Measurements from ENCODE around the gene COQ4. TPM values are rescaled to one million over a fixed set of nuclear protein-coding genes. Genes with fewer than 3 reads are reported as not detected.

Gene COQ4
- total RNA-seq, 2 donors from 2014 or later = 40.8 to 59.5 TPM

DNA sequence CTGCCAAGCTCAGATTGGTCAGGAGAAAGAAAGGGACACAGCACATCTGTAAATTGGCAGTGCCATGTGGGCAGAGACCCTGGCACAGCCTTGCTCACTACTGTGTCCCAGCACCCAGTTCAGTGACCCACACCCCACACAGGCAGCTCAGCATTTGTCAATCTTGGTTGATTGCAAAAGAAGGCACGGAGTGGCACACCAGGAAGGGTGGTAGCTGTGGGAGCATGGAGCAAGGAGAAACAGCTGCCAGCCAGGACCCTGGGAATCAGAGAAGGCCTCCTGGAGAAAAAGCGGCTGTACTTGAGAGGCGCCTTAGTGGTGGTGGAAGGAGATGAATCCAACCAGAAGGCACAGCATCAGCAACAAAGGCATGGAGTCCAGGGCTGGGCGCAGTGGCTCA lies 21.2 kb downstream of the COQ4 start:
- no peaks in the 10 kb centered on the region for H3K27me3 ChIP-seq
- peaks cover 13% of the 10 kb centered on the region for H3K36me3 ChIP-seq
- DNase-seq = no peak
- no peaks in the 10 kb centered on the region for H3K9me3 ChIP-seq
- H3K9ac ChIP-seq (ENCODE audit: low read depth in 2 of 2, low read length in 2 of 2) = no peak overlapping the region
- H3K4me1 ChIP-seq = no peaks in the 10 kb centered on the region
- TF ChIP-seq CTCF (IDR thresholded peaks at IDR 0.05) = no peak
- no peak overlapping the region for H3K4me3 ChIP-seq
- no peak overlapping the region for H3K27ac ChIP-seq
- intact Hi-C loops (cut with DNase I) = loop anchor here (5.0 to 10.0 kb wide), 2 partner anchors 47 to 159 kb away; no protein-coding TSS in a partner anchor

- Histone ChIP-seq H3K27me3 (no peaks in the 10 kb centered on the region), H3K4me1 (no peaks in the 10 kb centered on the region), H3K4me3 (no peak overlapping the region), H3K36me3 (peaks cover 13% of the 10 kb centered on the region), H3K9me3 (no peaks in the 10 kb centered on the region), H3K27ac (no peak overlapping the region), H3K9ac (ENCODE audit: low read depth in 2 of 2, low read length in 2 of 2) (no peak overlapping the region)
- DNase-seq = no peak
- intact Hi-C loops (cut with DNase I) = loop anchor here (5.0 to 10.0 kb wide), 2 partner anchors 48 to 160 kb away; no protein-coding TSS in a partner anchor
- TF ChIP-seq CTCF (IDR thresholded peaks at IDR 0.05) = no peak
Observed at GRCh38 chr9:128344931-128345605, 22.4 kb downstream of the COQ4 start.

DNA sequence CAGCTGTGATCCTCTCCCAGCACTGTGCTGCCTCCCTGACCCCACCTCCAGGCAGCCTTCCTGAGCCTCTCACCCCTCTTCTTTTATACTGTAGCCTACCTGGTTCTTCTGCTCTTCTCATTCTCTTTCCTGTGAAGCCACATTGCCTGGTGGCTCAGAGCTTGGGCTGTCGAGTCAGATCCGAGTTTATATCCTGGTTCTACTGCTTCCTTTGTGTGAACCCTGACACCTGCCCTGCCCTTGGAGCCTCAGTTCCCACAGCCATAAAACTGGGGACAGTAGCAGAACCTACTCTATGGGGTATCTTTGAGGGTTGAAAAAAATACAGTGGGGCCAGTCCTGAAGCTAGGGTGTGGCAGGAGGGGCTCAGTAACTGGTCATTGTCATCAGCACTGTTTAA lies 26.5 kb downstream of the COQ4 start:
- peaks cover 13% of the 10 kb centered on the region for H3K36me3 ChIP-seq
- no peaks in the 10 kb centered on the region for H3K4me1 ChIP-seq
- no peak overlapping the region for H3K27ac ChIP-seq
- H3K27me3 ChIP-seq = no peaks in the 10 kb centered on the region
- no peak overlapping the region for H3K9ac ChIP-seq (ENCODE audit: low read depth in 2 of 2, low read length in 2 of 2)
- no peak for TF ChIP-seq CTCF (IDR thresholded peaks at IDR 0.05)
- intact Hi-C loops (cut with DNase I) = loop anchor here (10.0 kb wide), 1 partner anchor 164 kb away; no protein-coding TSS in a partner anchor
- H3K9me3 ChIP-seq = no peaks in the 10 kb centered on the region
- H3K4me3 ChIP-seq = no peak overlapping the region
- no peak for DNase-seq

- H3K27me3 ChIP-seq = no peaks in the 10 kb centered on the region
- peaks cover 13% of the 10 kb centered on the region for H3K36me3 ChIP-seq
- no peak overlapping the region for H3K4me3 ChIP-seq
- H3K9me3 ChIP-seq = no peaks in the 10 kb centered on the region
- TF ChIP-seq CTCF (IDR thresholded peaks at IDR 0.05) = no peak
- H3K9ac ChIP-seq (ENCODE audit: low read depth in 2 of 2, low read length in 2 of 2) = no peak overlapping the region
- intact Hi-C loops (cut with DNase I) = loop anchor here (10.0 kb wide), 1 partner anchor 165 kb away; no protein-coding TSS in a partner anchor
- DNase-seq = no peak
- H3K4me1 ChIP-seq = no peaks in the 10 kb centered on the region
- no peak overlapping the region for H3K27ac ChIP-seq
Observed at GRCh38 chr9:128349772-128350171, 27.1 kb downstream of the COQ4 start.

GRCh38 chr9:128355451-128355850 lies 32.8 kb downstream of the COQ4 start:
- no peak overlapping the region for H3K27ac ChIP-seq
- H3K27me3 ChIP-seq = no peaks in the 10 kb centered on the region
- TF ChIP-seq CTCF (IDR thresholded peaks at IDR 0.05) = no peak
- no peak overlapping the region for H3K9ac ChIP-seq (ENCODE audit: low read depth in 2 of 2, low read length in 2 of 2)
- intact Hi-C loops (cut with DNase I) = no loop called here
- no peak overlapping the region for H3K4me3 ChIP-seq
- H3K4me1 ChIP-seq = no peaks in the 10 kb centered on the region
- no peak for DNase-seq
- H3K36me3 ChIP-seq = no peaks in the 10 kb centered on the region
- no peaks in the 10 kb centered on the region for H3K9me3 ChIP-seq
